Transverse colon (tissue), 3 donors: Measurements from ENCODE around the gene TTLL9.

Experiments
- POLR2A ChIP-seq: fragments of 450-650 bp; IDR thresholded peaks from one replicate; pipeline ENCODE4 v1.6.1; 2016; ENCODE audit warnings: antibody characterized with exemption, mild to moderate bottlenecking, moderate library complexity
- TF ChIP-seq, protein P1 (sequence below), 5 experiments: fragments of 200-600 bp in 3 of 5; fragments of 450-650 bp in 2 of 5; sonication (generic) in 3 of 5; IDR thresholded peaks; 1 replicate in 2 of 5; 2 replicates in 3 of 5; pipeline ENCODE4 v1.5.1; 2016 to 2017; ENCODE audit warnings: antibody characterized with exemption in 5 of 5, inconsistent platforms in 3 of 5, mild to moderate bottlenecking in 2 of 5, moderate library complexity in 1 of 5

DNA sequence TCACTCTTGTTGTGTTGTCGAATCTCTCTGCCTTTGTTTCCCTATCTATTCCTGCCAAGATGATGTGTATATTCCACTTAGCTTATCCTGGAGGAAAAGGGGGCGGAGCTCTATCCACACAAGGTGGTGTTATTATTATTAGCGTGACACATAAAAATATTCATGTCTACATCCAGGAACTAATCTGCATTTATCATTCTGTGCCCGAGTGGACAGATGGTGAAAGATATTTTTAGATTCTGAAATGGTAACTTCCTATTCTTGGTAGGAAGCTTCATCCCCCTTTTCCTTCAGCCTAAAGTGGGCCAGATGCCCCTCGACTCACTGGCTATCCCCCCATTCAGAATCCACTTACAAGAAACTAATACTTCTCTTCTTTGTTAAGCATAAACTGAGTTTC, 99.6 kb downstream of the TTLL9 start:
- TF ChIP-seq, protein P1, sequence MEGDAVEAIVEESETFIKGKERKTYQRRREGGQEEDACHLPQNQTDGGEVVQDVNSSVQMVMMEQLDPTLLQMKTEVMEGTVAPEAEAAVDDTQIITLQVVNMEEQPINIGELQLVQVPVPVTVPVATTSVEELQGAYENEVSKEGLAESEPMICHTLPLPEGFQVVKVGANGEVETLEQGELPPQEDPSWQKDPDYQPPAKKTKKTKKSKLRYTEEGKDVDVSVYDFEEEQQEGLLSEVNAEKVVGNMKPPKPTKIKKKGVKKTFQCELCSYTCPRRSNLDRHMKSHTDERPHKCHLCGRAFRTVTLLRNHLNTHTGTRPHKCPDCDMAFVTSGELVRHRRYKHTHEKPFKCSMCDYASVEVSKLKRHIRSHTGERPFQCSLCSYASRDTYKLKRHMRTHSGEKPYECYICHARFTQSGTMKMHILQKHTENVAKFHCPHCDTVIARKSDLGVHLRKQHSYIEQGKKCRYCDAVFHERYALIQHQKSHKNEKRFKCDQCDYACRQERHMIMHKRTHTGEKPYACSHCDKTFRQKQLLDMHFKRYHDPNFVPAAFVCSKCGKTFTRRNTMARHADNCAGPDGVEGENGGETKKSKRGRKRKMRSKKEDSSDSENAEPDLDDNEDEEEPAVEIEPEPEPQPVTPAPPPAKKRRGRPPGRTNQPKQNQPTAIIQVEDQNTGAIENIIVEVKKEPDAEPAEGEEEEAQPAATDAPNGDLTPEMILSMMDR (IDR thresholded peaks at IDR 0.05) = no peak
- no peak for TF ChIP-seq POLR2A
